Omental fat pad (tissue), 4 donors: Measurements from ENCODE around the gene EIF4G3. TPM values are rescaled to one million over a fixed set of nuclear protein-coding genes. Genes with fewer than 3 reads are reported as not detected.

ENCODE experiments used
- ATAC-seq: fragments of 150-250 bp; one replicate; pipeline ENCODE4 v1.9.1; 2016; ENCODE audit warnings: mild to moderate bottlenecking, moderate library complexity; ENCODE audit not compliant: low FRiP score
- DNase-seq: peaks from one replicate; pipeline ENCODE4 v3.0.0-alpha.2; 2019; ENCODE audit warnings: low spot score
- total RNA-seq, 4 donors: library from RNA; depleted of rRNA; stranded (reverse); fragments of >200 nt; gene quantifications; one replicate each; pipeline ENCODE4 v1.1.0, GENCODE V29; 2016
- TF ChIP-seq, protein P1 (sequence below), 3 donors: fragments of 450-650 bp; IDR thresholded peaks; one replicate each; pipeline ENCODE4 v1.5.1; 2016 to 2017; ENCODE audit warnings: antibody characterized with exemption in 3 of 3, mild to moderate bottlenecking in 3 of 3, moderate library complexity in 2 of 3

The EIF4G3 gene
- total RNA-seq, 4 donors from 2014 or later = 50.2 to 69.5 (median 51.8) TPM

- DNase-seq = no peak
- TF ChIP-seq, protein P1, sequence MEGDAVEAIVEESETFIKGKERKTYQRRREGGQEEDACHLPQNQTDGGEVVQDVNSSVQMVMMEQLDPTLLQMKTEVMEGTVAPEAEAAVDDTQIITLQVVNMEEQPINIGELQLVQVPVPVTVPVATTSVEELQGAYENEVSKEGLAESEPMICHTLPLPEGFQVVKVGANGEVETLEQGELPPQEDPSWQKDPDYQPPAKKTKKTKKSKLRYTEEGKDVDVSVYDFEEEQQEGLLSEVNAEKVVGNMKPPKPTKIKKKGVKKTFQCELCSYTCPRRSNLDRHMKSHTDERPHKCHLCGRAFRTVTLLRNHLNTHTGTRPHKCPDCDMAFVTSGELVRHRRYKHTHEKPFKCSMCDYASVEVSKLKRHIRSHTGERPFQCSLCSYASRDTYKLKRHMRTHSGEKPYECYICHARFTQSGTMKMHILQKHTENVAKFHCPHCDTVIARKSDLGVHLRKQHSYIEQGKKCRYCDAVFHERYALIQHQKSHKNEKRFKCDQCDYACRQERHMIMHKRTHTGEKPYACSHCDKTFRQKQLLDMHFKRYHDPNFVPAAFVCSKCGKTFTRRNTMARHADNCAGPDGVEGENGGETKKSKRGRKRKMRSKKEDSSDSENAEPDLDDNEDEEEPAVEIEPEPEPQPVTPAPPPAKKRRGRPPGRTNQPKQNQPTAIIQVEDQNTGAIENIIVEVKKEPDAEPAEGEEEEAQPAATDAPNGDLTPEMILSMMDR (IDR thresholded peaks at IDR 0.05) = no peak
- ATAC-seq = peak; percentile 23
Observed at GRCh38 chr1:21117597-21118001, 59.1 kb downstream of the EIF4G3 start.

DNA sequence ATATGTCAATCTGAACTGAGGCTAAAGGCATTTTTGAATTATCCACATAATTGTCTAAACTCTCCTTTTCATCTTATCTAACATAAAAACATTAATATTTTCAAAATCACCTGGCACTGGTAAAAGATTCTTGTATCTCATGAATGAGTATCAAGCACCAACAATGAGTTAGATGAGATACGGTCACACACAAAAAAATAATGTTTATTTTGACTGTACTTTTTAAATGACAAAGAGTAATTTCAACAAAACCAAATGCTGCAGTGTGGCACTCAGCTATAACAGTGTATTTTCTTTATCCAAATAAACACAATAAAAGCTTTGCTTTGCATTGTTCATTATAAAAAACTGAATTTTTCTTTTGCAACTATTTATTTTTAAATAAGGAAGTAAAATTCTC is 59.5 kb downstream of the EIF4G3 start:
- TF ChIP-seq, protein P1 (IDR thresholded peaks at IDR 0.05) = no peak
- no peak for DNase-seq
- no peak for ATAC-seq

DNA sequence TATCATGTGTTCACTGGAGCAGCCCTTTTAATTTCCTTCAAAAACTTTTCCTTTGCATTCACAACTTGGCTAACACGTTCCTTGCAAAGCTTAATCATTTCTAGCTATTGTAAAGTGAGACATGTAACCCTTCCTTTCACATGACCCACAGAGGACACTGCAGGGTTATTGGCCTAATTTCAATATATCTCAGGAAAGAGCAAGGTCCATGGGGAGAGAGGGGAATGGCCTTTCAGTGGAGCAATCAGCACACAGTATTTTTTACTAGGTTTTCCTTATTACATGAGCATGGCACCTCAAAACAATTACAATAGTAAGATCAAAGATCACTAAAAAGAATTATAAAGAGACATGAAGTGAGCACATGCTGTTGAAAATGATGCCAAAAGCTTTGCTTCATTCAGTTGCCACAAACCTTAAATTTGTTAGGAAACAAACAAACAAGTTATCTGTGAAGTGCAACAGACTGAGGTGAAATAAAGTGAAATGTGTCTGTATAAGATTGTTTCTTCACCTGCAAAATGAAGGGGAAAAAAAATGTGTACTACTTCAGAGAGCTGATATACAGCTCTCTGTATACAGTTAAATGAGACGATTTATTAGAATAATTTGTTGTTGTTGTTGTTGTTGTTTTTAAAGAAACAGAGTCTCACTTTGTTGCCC is 61.5 kb downstream of the EIF4G3 start:
- no peak for ATAC-seq
- TF ChIP-seq, protein P1 (IDR thresholded peaks at IDR 0.05) = no peak
- DNase-seq = no peak

GRCh38 chr1:21114431-21114830 is 62.3 kb downstream of the EIF4G3 start:
- DNase-seq (no peak), ATAC-seq (no peak)
- TF ChIP-seq, protein P1 (IDR thresholded peaks at IDR 0.05) = no peak

GRCh38 chr1:21110163-21110562 is 66.5 kb downstream of the EIF4G3 start:
- DNase-seq (no peak), ATAC-seq (no peak)
- TF ChIP-seq, protein P1 (IDR thresholded peaks at IDR 0.05) = no peak

GRCh38 chr1:21106709-21107108 is 70.0 kb downstream of the EIF4G3 start:
- no peak for DNase-seq
- ATAC-seq = no peak

DNA sequence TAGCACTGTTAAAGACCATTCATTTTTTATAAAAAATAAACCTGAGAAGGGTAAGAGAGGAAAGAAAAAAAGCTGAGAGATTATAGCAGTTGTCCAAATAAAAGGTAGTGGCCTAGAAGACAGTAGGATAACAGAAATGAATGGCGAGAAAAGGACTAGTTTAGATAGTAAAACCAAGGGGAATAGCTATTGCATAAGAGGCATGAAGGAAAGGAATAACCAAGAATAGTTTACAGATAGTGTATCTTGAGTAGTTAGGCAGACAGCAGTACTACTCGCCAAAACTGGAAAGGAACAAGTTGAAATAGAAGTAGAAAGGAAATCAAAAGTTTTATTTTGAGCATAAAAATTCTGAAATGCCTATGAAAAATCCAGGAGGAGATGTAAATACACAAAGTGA is 70.5 kb downstream of the EIF4G3 start:
- no peak for DNase-seq
- TF ChIP-seq, protein P1 (IDR thresholded peaks at IDR 0.05) = no peak
- no peak for ATAC-seq

More at GRCh38 chr1:21106709-21107108, 70.0 kb downstream of the EIF4G3 start:
- TF ChIP-seq, protein P1 (IDR thresholded peaks at IDR 0.05) = no peak
